Activated CD4-positive, alpha-beta T cell treated with anti-CD3 and anti-CD28 coated beads, Interleukin-2, amount 10 ng/mL, durations not matched to agents 7 days and 5 days (primary cell): ENCODE measurements around the gene SECTM1. TPM values are rescaled to one million over a fixed set of nuclear protein-coding genes. Genes with fewer than 3 reads are reported as not detected.

ENCODE experiments used
- CTCF ChIA-PET: fragments of 350-600 bp; sonication (Branson Sonifier 250); formaldehyde crosslinking; loops from one replicate; lab custom pipeline; 2021; ENCODE audit warnings: antibody characterized with exemption; lab: Charles Lee
- POLR2A ChIA-PET: fragments of 350-600 bp; sonication (Branson Sonifier 250); formaldehyde crosslinking; loops from one replicate; lab custom pipeline; 2021; ENCODE audit warnings: antibody characterized with exemption; lab: Charles Lee
- DNase-seq: peaks from one replicate; pipeline ENCODE4 v3.0.0-alpha.2; 2020
- H3K27ac Mint-ChIP-seq: one replicate; pipeline ENCODE4 v1.8.0; 2021; ENCODE audit warnings: mild to moderate bottlenecking, moderate library complexity, mixed read lengths
- H3K27me3 Mint-ChIP-seq: one replicate; pipeline ENCODE4 v1.8.0; 2021; ENCODE audit warnings: mixed read lengths
- H3K36me3 Mint-ChIP-seq: one replicate; pipeline ENCODE4 v1.8.0; 2021; ENCODE audit warnings: low read depth, mixed read lengths
- H3K4me1 Mint-ChIP-seq: one replicate; pipeline ENCODE4 v1.8.0; 2021; ENCODE audit warnings: mixed read lengths
- H3K4me3 Mint-ChIP-seq: one replicate; pipeline ENCODE4 v1.8.0; 2021; ENCODE audit warnings: mild to moderate bottlenecking, moderate library complexity, mixed read lengths
- H3K9me3 Mint-ChIP-seq: one replicate; pipeline ENCODE4 v1.8.0; 2021; ENCODE audit warnings: mixed read lengths
- total RNA-seq, 2 experiments: library from RNA; stranded (reverse); gene quantifications; one replicate each; pipeline ENCODE4 v1.2.3, GENCODE V29; 2021

SECTM1 gene
- total RNA-seq, 2 experiments from 2014 or later: 16.4 TPM

- H3K36me3 Mint-ChIP-seq: peaks cover 6% of the 10 kb centered on the region
- no peaks in the 10 kb centered on the region for H3K9me3 Mint-ChIP-seq
- no peaks in the 10 kb centered on the region for H3K27me3 Mint-ChIP-seq
- POLR2A ChIA-PET: no interaction called here
- no peak overlapping the region for H3K4me3 Mint-ChIP-seq
- CTCF ChIA-PET: interaction anchor here (0.9 kb wide), 1 partner anchor 142 kb away, joined by 3 read pairs; no protein-coding TSS in a partner anchor
- no peak for DNase-seq
- H3K27ac Mint-ChIP-seq: no peak overlapping the region
- peaks cover 23% of the 10 kb centered on the region for H3K4me1 Mint-ChIP-seq
Observed at GRCh38 chr17:82276938-82277337, 56.6 kb downstream of the SECTM1 start.

DNA sequence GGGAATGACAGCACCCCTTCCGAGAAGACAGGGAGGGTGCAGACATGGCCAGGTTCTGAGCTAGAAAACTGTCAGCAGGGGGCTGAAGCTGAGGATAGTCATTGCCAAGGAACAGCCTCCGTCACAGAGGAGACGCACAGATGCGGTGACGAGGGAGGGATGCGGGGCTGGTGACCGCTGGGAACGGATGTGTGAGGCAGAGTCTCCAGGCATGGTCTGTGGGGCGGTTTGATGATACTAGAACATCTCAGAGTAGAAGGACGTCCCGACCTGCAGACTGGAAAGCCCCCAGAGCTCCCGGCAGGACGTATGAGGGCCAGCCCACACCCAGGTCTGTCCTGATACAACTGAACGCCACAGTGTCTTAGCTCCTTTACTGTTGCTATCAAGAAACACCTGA, 58.2 kb downstream of the SECTM1 start:
- Mint-ChIP-seq H3K4me1 (peaks cover 26% of the 10 kb centered on the region), H3K4me3 (no peak overlapping the region), H3K27me3 (no peaks in the 10 kb centered on the region), H3K27ac (no peak overlapping the region), H3K36me3 (peaks cover 16% of the 10 kb centered on the region), H3K9me3 (no peaks in the 10 kb centered on the region)
- ChIA-PET CTCF (interaction anchor here (0.7 to 2.0 kb wide), 3 partner anchors 16 to 46 kb away, joined by 3 to 9 read pairs (median 4); partner anchors contain the start of gene SLC16A3), POLR2A (no interaction called here)
- no peak for DNase-seq

DNA sequence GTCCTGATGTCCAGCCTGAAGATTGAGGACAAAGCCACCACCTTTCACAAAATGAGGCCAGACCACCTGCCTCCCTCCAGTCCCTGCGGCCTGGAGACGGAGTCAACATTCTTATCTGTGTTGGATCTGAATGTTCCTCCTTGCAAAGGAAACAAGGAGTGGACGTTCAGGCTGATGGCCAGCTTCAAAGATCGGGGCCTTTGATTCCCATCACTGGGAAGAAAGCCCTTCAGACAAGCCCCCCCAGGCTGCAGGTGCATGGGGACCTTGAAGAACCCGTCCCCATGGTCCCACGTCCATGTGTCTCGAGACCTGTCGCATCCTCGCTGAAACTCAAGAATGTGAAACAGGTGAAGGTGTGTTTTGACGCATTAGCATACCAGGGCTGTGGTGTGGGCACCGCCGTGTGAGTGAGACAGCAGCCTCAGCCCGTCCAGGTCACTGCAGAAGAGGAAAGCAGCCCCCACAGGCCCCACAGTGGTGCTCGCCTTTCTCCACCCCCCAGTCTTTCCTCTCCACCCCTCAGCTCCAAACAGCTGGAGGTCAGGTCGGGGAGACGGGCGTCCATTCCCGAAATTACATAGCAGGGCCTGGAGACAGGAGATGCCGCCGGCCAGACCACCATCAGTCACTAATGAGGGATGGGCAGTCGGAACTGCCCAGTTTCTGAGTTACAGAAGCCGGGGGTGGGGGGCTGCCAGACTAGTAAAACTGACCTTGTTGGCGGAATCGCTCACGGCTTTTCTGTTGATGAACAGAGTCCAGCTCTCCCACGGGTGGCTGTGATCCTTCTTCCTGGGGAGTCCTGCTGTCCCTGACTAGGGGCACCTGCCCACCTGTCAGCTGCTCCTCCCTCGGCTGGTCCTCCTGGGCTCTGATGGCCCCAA, 59.2 kb downstream of the SECTM1 start:
- POLR2A ChIA-PET: no interaction called here
- H3K4me1 Mint-ChIP-seq: peaks cover 36% of the 10 kb centered on the region
- no peaks in the 10 kb centered on the region for H3K27me3 Mint-ChIP-seq
- H3K27ac Mint-ChIP-seq: peak overlapping the region; percentile 99
- CTCF ChIA-PET: interaction anchor here (0.7 to 2.0 kb wide), 4 partner anchors 17 to 45 kb away, joined by 3 to 9 read pairs (median 4); partner anchors contain the start of gene SLC16A3
- peaks cover 26% of the 10 kb centered on the region for H3K36me3 Mint-ChIP-seq
- peak overlapping the region; percentile 84 for H3K4me3 Mint-ChIP-seq
- no peak for DNase-seq
- no peaks in the 10 kb centered on the region for H3K9me3 Mint-ChIP-seq

GRCh38 chr17:82273327-82274133, 60.0 kb downstream of the SECTM1 start, which contains the start of gene CSNK1D:
CSNK1D (minus strand) TSS chr17:82273700; CDS start chr17:82273381, 319 bp downstream.
- Mint-ChIP-seq H3K27ac (peak within 1 kb of the TSS; percentile 99), H3K9me3 (no peaks in the 10 kb centered on the region), H3K4me3 (peak within 1 kb of the TSS; percentile 84), H3K36me3 (peaks cover 31% of the 10 kb centered on the region), H3K4me1 (peaks cover 43% of the 10 kb centered on the region), H3K27me3 (no peaks in the 10 kb centered on the region)
- POLR2A ChIA-PET: interaction anchor here (0.5 kb wide), 1 partner anchor 9 kb away, joined by 3 read pairs; no protein-coding TSS in a partner anchor
- CTCF ChIA-PET: interaction anchor here (0.8 to 1.6 kb wide), 2 partner anchors 9 to 37 kb away, joined by 3 to 4 read pairs; no protein-coding TSS in a partner anchor
- DNase-seq: peak; percentile 91

DNA sequence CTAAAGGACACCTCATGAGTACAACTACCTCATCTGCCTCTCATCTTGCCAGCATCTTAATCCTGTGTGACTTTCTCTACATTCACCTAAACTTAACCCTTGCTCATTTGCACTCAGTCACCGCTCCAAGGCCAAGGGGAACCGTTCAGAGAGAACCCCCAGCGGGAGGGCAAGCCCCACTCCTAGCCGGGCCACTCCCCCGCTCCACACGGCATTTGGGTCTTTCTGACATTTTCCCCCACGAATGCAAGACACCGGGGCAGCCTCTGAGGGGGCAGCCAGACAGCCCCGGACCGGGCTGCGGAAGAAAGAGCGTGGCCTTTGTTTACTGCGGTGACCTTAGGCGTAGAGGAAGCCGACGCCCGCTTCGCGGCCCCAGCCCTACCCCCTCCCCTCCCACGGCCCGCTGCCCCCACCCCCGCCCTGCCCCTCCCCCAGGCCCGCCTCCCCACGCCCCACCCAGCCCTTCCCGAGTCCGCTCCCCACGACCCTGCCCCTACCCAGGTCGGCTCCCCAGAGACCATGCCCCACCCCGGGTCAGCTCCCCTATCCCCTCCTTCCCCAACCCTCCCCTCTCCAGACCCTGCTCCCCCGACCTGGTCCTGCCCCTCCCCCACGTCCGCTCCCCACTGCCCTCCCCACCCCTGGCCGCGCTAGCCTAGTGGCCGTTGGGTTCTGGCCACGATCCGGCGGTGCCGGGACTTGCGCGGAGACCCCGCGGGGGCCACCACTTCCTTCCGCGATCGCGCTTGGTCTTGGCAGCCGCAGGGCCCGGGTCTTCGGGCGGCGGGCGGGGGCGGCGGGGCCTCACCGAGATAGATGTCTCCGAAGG, 60.9 kb downstream of the SECTM1 start:
- CTCF ChIA-PET: interaction anchor here (0.8 to 1.6 kb wide), 3 partner anchors 10 to 36 kb away, joined by 3 to 4 read pairs (median 3); no protein-coding TSS in a partner anchor
- H3K27me3 Mint-ChIP-seq: no peaks in the 10 kb centered on the region
- H3K4me1 Mint-ChIP-seq: peaks cover 52% of the 10 kb centered on the region
- POLR2A ChIA-PET: no interaction called here
- H3K4me3 Mint-ChIP-seq: peak overlapping the region; percentile 84
- H3K36me3 Mint-ChIP-seq: peaks cover 33% of the 10 kb centered on the region
- peak overlapping the region; percentile 99 for H3K27ac Mint-ChIP-seq
- no peaks in the 10 kb centered on the region for H3K9me3 Mint-ChIP-seq
- peak; percentile 40 for DNase-seq

- Mint-ChIP-seq H3K4me3 (peak overlapping the region; percentile 84), H3K36me3 (peaks cover 43% of the 10 kb centered on the region), H3K27ac (peak overlapping the region; percentile 92), H3K9me3 (no peaks in the 10 kb centered on the region), H3K27me3 (no peaks in the 10 kb centered on the region), H3K4me1 (peaks cover 61% of the 10 kb centered on the region)
- CTCF ChIA-PET: interaction anchor here (0.6 to 1.2 kb wide), 2 partner anchors 17 to 639 kb away, joined by 3 read pairs; no protein-coding TSS in a partner anchor
- POLR2A ChIA-PET: no interaction called here
- DNase-seq: no peak
Observed at GRCh38 chr17:82271401-82271800, 62.2 kb downstream of the SECTM1 start.

Other genes starting within 250 kb of the SECTM1 start
- 100 to 1,000 TPM; 138 to 139 TPM for gene FASN, start 235.5 kb downstream of the SECTM1 start, total RNA-seq
- gene CCDC57, start 120.9 kb downstream of the SECTM1 start, total RNA-seq: 10 to 100 TPM; 60.5 to 69.7 TPM
- gene SLC16A3, start 104.7 kb downstream of the SECTM1 start, total RNA-seq: 100 to 1,000 TPM; 104 to 140 TPM
- gene CSNK1D, start 60.1 kb downstream of the SECTM1 start, total RNA-seq: 100 to 1,000 TPM; 115 to 142 TPM
- 100 to 1,000 TPM; 285 to 292 TPM for gene CD7, start 16.2 kb downstream of the SECTM1 start, total RNA-seq
- under 1 TPM in 1 of 2 experiments, not detected in 1; 0.10 TPM for gene TEX19, start 25.5 kb upstream of the SECTM1 start, total RNA-seq
- not detected for gene UTS2R, start 38.0 kb upstream of the SECTM1 start, total RNA-seq
- gene HEXD, start 84.6 kb upstream of the SECTM1 start, total RNA-seq: 10 to 100 TPM; 65.5 to 70.2 TPM
- 10 to 100 TPM; 23.8 to 28.0 TPM for gene OGFOD3, start 84.8 kb upstream of the SECTM1 start, total RNA-seq
- 100 to 1,000 TPM; 300 to 324 TPM for gene CYBC1, start 117.0 kb upstream of the SECTM1 start, total RNA-seq
- gene NARF, start 125.0 kb upstream of the SECTM1 start, total RNA-seq: 100 to 1,000 TPM; 105 to 117 TPM
- 10 to 100 TPM; 59.6 to 63.2 TPM for gene FOXK2, start 186.0 kb upstream of the SECTM1 start, total RNA-seq